ENCODE results near the gene NRDE2.
"Not testable (repeated sequence)": the region's sequence is repeated elsewhere in the genome, so short reads cannot be mapped to it uniquely, and the experiment has no call there.

Gene NRDE2

DNA sequence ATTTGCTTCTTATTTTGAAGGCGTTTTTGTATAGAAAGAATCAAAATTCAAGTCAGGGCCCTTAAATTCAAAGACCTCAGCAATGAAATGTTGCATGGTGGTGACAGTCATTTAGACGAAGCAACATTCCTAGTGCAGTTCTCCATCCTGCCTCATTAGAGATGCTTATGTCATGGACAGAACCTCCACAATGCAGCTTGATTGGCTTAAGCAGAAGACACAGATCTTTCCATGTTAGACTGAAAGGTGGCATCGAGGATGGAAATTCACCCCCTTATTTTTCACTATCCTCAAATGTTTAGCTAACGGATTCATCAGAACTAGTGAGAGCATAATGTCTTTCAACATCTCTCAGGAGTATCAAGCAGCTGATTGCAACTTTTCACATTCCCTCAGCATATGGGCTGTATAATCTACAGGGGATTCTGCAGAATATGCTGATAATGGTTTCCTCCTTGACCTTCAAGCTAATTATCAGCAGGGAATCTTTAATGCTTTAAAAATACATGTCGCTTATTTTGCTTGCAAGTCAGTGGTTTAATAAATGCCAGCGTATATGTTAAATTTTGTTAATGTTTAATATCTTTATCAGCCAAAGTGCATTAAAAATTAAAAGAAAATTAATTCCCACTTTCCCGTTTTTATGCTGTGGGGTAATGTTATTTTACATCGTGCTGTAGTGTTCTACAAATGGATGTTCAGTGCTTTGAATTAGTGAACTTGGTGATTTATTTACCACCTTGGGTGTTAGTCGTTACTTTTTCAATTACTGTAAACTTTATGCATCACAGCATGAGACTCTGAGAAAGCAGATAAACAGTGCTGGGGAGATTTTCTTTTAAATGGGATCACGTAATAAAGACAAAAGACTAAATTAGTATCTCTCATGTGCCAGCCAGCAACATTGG is 12.8 kb upstream of the NRDE2 start:
- H3K4me1 ChIP-seq (ENCODE audit: insufficient read depth, poor library complexity, severe bottlenecking) = no peaks in the 10 kb centered on the region
- H3K27ac ChIP-seq (ENCODE audit: poor library complexity, severe bottlenecking) = no peak overlapping the region
- no peak for DNase-seq (ENCODE audit: low spot score)
- H3K27me3 ChIP-seq (ENCODE audit: insufficient read depth, poor library complexity, severe bottlenecking) = no peaks in the 10 kb centered on the region
- no peaks in the 10 kb centered on the region for H3K36me3 ChIP-seq (ENCODE audit: low read depth)
- no peak overlapping the region for H3K4me3 ChIP-seq (ENCODE audit: severe bottlenecking)
- H3K9me3 ChIP-seq (ENCODE audit: severe bottlenecking) = no peaks in the 10 kb centered on the region
- TF ChIP-seq, protein P1, sequence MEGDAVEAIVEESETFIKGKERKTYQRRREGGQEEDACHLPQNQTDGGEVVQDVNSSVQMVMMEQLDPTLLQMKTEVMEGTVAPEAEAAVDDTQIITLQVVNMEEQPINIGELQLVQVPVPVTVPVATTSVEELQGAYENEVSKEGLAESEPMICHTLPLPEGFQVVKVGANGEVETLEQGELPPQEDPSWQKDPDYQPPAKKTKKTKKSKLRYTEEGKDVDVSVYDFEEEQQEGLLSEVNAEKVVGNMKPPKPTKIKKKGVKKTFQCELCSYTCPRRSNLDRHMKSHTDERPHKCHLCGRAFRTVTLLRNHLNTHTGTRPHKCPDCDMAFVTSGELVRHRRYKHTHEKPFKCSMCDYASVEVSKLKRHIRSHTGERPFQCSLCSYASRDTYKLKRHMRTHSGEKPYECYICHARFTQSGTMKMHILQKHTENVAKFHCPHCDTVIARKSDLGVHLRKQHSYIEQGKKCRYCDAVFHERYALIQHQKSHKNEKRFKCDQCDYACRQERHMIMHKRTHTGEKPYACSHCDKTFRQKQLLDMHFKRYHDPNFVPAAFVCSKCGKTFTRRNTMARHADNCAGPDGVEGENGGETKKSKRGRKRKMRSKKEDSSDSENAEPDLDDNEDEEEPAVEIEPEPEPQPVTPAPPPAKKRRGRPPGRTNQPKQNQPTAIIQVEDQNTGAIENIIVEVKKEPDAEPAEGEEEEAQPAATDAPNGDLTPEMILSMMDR (IDR thresholded peaks at IDR 0.05; ENCODE audit: poor library complexity, severe bottlenecking) = no peak
- ATAC-seq (ENCODE audit: low read depth) = no peak

DNA sequence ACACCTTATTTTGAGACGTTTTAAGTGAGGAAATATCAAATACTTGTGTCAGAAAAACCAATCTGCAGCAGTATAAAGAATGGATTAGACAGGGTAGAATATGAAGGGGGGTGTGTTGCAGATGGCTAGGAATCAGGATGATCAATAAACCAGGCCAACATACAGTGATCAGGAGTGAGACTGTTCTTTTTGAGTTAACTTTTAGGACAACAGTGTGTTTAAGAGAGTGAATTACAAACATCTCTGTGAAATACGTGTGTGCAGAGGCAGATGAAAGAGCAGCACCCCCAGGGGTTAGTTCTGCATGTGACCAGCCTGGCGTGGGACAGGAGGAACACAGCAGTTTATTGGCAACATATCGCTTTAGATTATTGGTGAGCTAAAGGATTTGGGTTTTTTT is 10.6 kb upstream of the NRDE2 start:
- DNase-seq (ENCODE audit: low spot score) (no peak), ATAC-seq (ENCODE audit: low read depth) (no peak)
- H3K4me1 ChIP-seq (ENCODE audit: insufficient read depth, poor library complexity, severe bottlenecking) = peaks cover 2% of the 10 kb centered on the region
- no peaks in the 10 kb centered on the region for H3K27me3 ChIP-seq (ENCODE audit: insufficient read depth, poor library complexity, severe bottlenecking)
- no peaks in the 10 kb centered on the region for H3K9me3 ChIP-seq (ENCODE audit: severe bottlenecking)
- no peaks in the 10 kb centered on the region for H3K36me3 ChIP-seq (ENCODE audit: low read depth)
- H3K27ac ChIP-seq (ENCODE audit: poor library complexity, severe bottlenecking) = no peak overlapping the region
- H3K4me3 ChIP-seq (ENCODE audit: severe bottlenecking) = no peak overlapping the region
- TF ChIP-seq, protein P1 (IDR thresholded peaks at IDR 0.05; ENCODE audit: poor library complexity, severe bottlenecking) = no peak

DNA sequence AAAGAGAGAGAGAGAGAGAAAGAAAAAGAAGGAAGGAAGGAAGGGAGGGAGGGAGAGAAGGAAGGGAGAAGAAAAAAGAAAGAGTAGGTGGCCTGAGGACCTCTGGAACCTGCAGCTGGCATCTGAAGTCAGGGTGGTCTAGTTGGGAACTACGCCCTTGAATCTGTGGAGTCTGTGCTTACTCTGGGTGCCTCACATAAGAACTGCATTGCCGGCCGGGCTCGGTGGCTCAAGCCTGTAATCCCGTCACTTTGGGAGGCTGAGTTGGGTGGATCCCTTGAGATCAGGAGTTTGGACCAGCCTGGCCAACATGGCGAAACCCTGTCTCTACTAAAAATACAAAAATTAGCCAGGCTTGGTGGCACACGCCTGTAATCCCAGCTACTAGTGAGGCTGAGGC is 10.0 kb upstream of the NRDE2 start:
- no peaks in the 10 kb centered on the region for H3K36me3 ChIP-seq (ENCODE audit: low read depth)
- H3K9me3 ChIP-seq (ENCODE audit: severe bottlenecking) = no peaks in the 10 kb centered on the region
- DNase-seq (ENCODE audit: low spot score) (no peak), ATAC-seq (ENCODE audit: low read depth) (no peak)
- H3K27ac ChIP-seq (ENCODE audit: poor library complexity, severe bottlenecking) = no peak overlapping the region
- TF ChIP-seq, protein P1 (IDR thresholded peaks at IDR 0.05; ENCODE audit: poor library complexity, severe bottlenecking) = no peak
- no peak overlapping the region for H3K4me3 ChIP-seq (ENCODE audit: severe bottlenecking)
- no peaks in the 10 kb centered on the region for H3K27me3 ChIP-seq (ENCODE audit: insufficient read depth, poor library complexity, severe bottlenecking)
- H3K4me1 ChIP-seq (ENCODE audit: insufficient read depth, poor library complexity, severe bottlenecking) = peaks cover 7% of the 10 kb centered on the region

DNA sequence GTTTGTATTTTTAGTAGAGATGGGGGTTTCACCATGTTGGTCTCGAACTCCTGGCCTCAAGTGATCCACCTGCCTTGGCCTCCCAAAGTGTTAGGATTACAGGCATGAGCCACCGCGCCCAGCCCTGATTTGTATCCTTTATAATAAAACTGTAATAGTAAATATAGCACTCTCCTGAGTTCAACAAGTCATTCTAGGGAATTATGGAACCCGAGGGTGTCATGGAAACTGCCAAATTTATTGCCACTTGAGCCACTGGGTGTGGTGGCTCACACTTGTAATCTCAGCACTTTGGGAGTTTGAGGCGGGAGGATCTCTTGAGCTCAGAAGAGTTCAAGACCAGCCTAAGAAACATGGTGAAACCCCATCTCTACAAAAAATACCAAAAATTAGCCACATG is 9.5 kb upstream of the NRDE2 start:
- H3K4me3 ChIP-seq (ENCODE audit: severe bottlenecking); H3K27ac ChIP-seq (ENCODE audit: poor library complexity, severe bottlenecking); H3K27me3 ChIP-seq (ENCODE audit: insufficient read depth, poor library complexity, severe bottlenecking); ATAC-seq (ENCODE audit: low read depth); DNase-seq (ENCODE audit: low spot score); H3K4me1 ChIP-seq (ENCODE audit: insufficient read depth, poor library complexity, severe bottlenecking); H3K9me3 ChIP-seq (ENCODE audit: severe bottlenecking); H3K36me3 ChIP-seq (ENCODE audit: low read depth): not testable (repeated sequence)

GRCh38 chr14:90336985-90337384 is 5.2 kb upstream of the NRDE2 start:
- Histone ChIP-seq H3K4me1 (ENCODE audit: insufficient read depth, poor library complexity, severe bottlenecking) (peaks cover 12% of the 10 kb centered on the region), H3K9me3 (ENCODE audit: severe bottlenecking) (no peaks in the 10 kb centered on the region), H3K36me3 (ENCODE audit: low read depth) (no peaks in the 10 kb centered on the region), H3K27me3 (ENCODE audit: insufficient read depth, poor library complexity, severe bottlenecking) (no peaks in the 10 kb centered on the region), H3K27ac (ENCODE audit: poor library complexity, severe bottlenecking) (no peak overlapping the region), H3K4me3 (ENCODE audit: severe bottlenecking) (no peak overlapping the region)
- ATAC-seq (ENCODE audit: low read depth) = no peak
- TF ChIP-seq, protein P1 (IDR thresholded peaks at IDR 0.05; ENCODE audit: poor library complexity, severe bottlenecking) = no peak
- no peak for DNase-seq (ENCODE audit: low spot score)
